CD4-positive, alpha-beta T cell (primary cell): ENCODE data around the gene PDE8B. TPM values are rescaled to one million over a fixed set of nuclear protein-coding genes. Genes with fewer than 3 reads are reported as not detected.
A peak's percentile ranks its signal among the peaks of the same experiment; 100 is the strongest.

Source experiments
- ATAC-seq: fragments of 200-7000 bp; cut with Tn5 transposase; one replicate; pipeline ENCODE4 v1.10.0; 2022; ENCODE audit warnings: mild to moderate bottlenecking; ENCODE audit not compliant: poor library complexity
- CTCF ChIA-PET: fragments of 350-600 bp; sonication (Branson Sonifier 250); formaldehyde crosslinking; loops from one replicate; lab custom pipeline; 2021; ENCODE audit warnings: antibody characterized with exemption, inconsistent platforms; lab: Charles Lee
- POLR2A ChIA-PET: fragments of 350-600 bp; sonication (Branson Sonifier 250); formaldehyde crosslinking; loops from one replicate; lab custom pipeline; 2021; ENCODE audit warnings: antibody characterized with exemption, inconsistent platforms; lab: Charles Lee
- DNase-seq, 14 experiments: peaks; one replicate each; pipeline ENCODE4 v3.0.0-alpha.2; 2013 to 2020; ENCODE audit warnings: mixed read lengths in 2 of 14
- H3K27ac ChIP-seq, 2 donors: one replicate each; pipeline versions ENCODE4 v1.5.1 to v1.7.0; 2013; ENCODE audit warnings: low read length in 2 of 2, low read depth in 1 of 2, mild to moderate bottlenecking in 1 of 2
- H3K27me3 ChIP-seq, 2 experiments: 1 replicate in 1 of 2; 2 replicates in 1 of 2; pipeline versions ENCODE4 v1.6.1 to v1.7.0; 2013; ENCODE audit warnings: low read length in 2 of 2, control low read depth in 1 of 2, mild to moderate bottlenecking in 1 of 2, moderate library complexity in 1 of 2; ENCODE audit not compliant: insufficient read depth in 2 of 2, control insufficient read depth in 1 of 2
- H3K36me3 ChIP-seq: one replicate; pipeline ENCODE4 v1.6.1; 2013; ENCODE audit warnings: low read length, control low read depth; ENCODE audit not compliant: insufficient read depth
- H3K4me1 ChIP-seq: one replicate; pipeline ENCODE4 v1.6.1; 2013; ENCODE audit warnings: low read length, control low read depth; ENCODE audit not compliant: insufficient read depth
- H3K4me3 ChIP-seq: one replicate; pipeline ENCODE4 v1.5.1; 2013; ENCODE audit warnings: mild to moderate bottlenecking, low read length, moderate library complexity
- H3K9me3 ChIP-seq, 2 experiments: 1 replicate in 1 of 2; 2 replicates in 1 of 2; pipeline versions ENCODE4 v1.6.1 to v1.7.0; 2013; ENCODE audit warnings: low read length in 2 of 2, mild to moderate bottlenecking in 2 of 2, control low read depth in 1 of 2, moderate library complexity in 1 of 2; ENCODE audit not compliant: control insufficient read depth in 1 of 2, insufficient read depth in 1 of 2
- H3K27ac Mint-ChIP-seq: one replicate; pipeline ENCODE4 v1.8.0; 2020; ENCODE audit warnings: mixed read lengths
- H3K27me3 Mint-ChIP-seq: one replicate; pipeline ENCODE4 v1.8.0; 2021; ENCODE audit warnings: mixed read lengths
- H3K36me3 Mint-ChIP-seq: one replicate; pipeline ENCODE4 v1.8.0; 2021; ENCODE audit warnings: low read depth, mixed read lengths
- H3K4me1 Mint-ChIP-seq: one replicate; pipeline ENCODE4 v1.8.0; 2021; ENCODE audit warnings: low read depth, mixed read lengths
- H3K4me3 Mint-ChIP-seq: one replicate; pipeline ENCODE4 v1.8.0; 2020; ENCODE audit warnings: mild to moderate bottlenecking, mixed read lengths
- H3K9me3 Mint-ChIP-seq: one replicate; pipeline ENCODE4 v1.8.0; 2020; ENCODE audit warnings: mixed read lengths
- CTCF ChIP-seq: fragments of 200-600 bp; IDR thresholded peaks from one replicate; pipeline ENCODE4 v1.8.0; 2022; ENCODE audit warnings: antibody characterized with exemption, mild to moderate bottlenecking
- intact Hi-C, 2 experiments: fragments of 100-400 bp; cut with DNase I in 1 of 2; cut with micrococcal nuclease in 1 of 2; formaldehyde crosslinking; loops; one replicate each; pipeline versions ENCODE4 v1.15.1 to v1.9.0; 2023 to 2025; cut with DNase I, micrococcal nuclease
- total RNA-seq, 174 experiments: library from RNA in 2 of 174; stranded (reverse) in 2 of 174; gene quantifications; one replicate each; pipeline ENCODE4 v1.2.3 and lab custom pipeline; 2021 to 2026

The PDE8B gene
- total RNA-seq, 2 experiments from 2014 or later: 0.22 to 0.27 TPM

DNA sequence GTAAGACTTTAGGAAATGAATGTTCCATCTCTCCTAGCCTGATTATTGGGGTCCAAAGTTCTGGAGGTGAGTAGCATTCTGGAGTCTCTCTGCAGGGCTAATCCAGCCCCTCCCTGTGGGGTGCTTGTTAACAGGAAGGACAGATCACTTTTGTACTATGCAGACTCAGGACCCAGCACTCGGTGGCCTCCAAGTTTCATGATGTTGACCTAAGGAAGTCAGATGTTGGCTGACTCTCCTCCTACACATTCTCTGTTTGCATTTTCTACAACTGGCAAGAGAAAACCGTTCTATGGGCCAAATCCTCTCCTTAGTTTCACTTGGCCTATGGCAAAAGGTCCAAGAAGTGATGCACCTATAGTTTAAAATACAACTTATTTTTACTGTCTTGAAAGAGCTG lies 5.5 kb upstream of the PDE8B start:
- Mint-ChIP-seq H3K36me3 (no peaks in the 10 kb centered on the region), H3K27me3 (peaks cover 27% of the 10 kb centered on the region), H3K4me1 (peaks cover 5% of the 10 kb centered on the region), H3K9me3 (no peaks in the 10 kb centered on the region), H3K27ac (no peak overlapping the region), H3K4me3 (no peak overlapping the region)
- H3K4me3 ChIP-seq: no peak overlapping the region
- DNase-seq: no peak
- peaks cover 10 to 20% of the 10 kb centered on the region in 2 experiments for H3K27me3 ChIP-seq
- intact Hi-C loops: no loop called here
- ChIA-PET POLR2A (no interaction called here), CTCF (no interaction called here)
- no peaks in the 10 kb centered on the region for H3K36me3 ChIP-seq
- no peak overlapping the region for H3K27ac ChIP-seq
- H3K9me3 ChIP-seq: no peaks in the 10 kb centered on the region
- no peak for TF ChIP-seq CTCF
- peaks cover 2% of the 10 kb centered on the region for H3K4me1 ChIP-seq
- ATAC-seq: no peak

- peak overlapping the region; percentile 89 for H3K4me3 Mint-ChIP-seq
- DNase-seq: no peak
- no peak overlapping the region for H3K27ac Mint-ChIP-seq
- peaks cover 54% of the 10 kb centered on the region for H3K27me3 Mint-ChIP-seq
- ChIA-PET CTCF (no interaction called here), POLR2A (no interaction called here)
- peaks cover 22 to 46% of the 10 kb centered on the region in 2 experiments for H3K27me3 ChIP-seq
- no peak for TF ChIP-seq CTCF
- H3K4me3 ChIP-seq: no peak overlapping the region
- ATAC-seq: no peak
- peaks cover 21% of the 10 kb centered on the region for H3K4me1 Mint-ChIP-seq
- no peaks in the 10 kb centered on the region for H3K9me3 Mint-ChIP-seq
- peaks cover 10% of the 10 kb centered on the region for H3K4me1 ChIP-seq
- H3K36me3 ChIP-seq: no peaks in the 10 kb centered on the region
- intact Hi-C loops: no loop called here
- H3K9me3 ChIP-seq: no peaks in the 10 kb centered on the region
- no peak overlapping the region for H3K27ac ChIP-seq
- no peaks in the 10 kb centered on the region for H3K36me3 Mint-ChIP-seq
Measured at GRCh38 chr5:77208507-77209163, 1.8 kb upstream of the PDE8B start.

GRCh38 chr5:77209495-77210090 lies 887 bp upstream of the PDE8B start:
- Mint-ChIP-seq H3K27ac (no peak overlapping the region), H3K36me3 (no peaks in the 10 kb centered on the region), H3K9me3 (no peaks in the 10 kb centered on the region), H3K27me3 (peaks cover 63% of the 10 kb centered on the region), H3K4me1 (peaks cover 21% of the 10 kb centered on the region), H3K4me3 (peak overlapping the region; percentile 89)
- POLR2A ChIA-PET: no interaction called here
- Histone ChIP-seq H3K27me3 (peaks cover 26 to 54% of the 10 kb centered on the region in 2 experiments), H3K4me1 (peaks cover 10% of the 10 kb centered on the region), H3K36me3 (no peaks in the 10 kb centered on the region), H3K9me3 (no peaks in the 10 kb centered on the region), H3K4me3 (no peak overlapping the region), H3K27ac (no peak overlapping the region)
- DNase-seq: no peak
- CTCF ChIA-PET: no interaction called here
- intact Hi-C loops: no loop called here
- no peak for ATAC-seq
- no peak for TF ChIP-seq CTCF
